Natural killer cell (primary cell): Measurements from ENCODE around the gene LHX6. TPM values are rescaled to one million over a fixed set of nuclear protein-coding genes. Genes with fewer than 3 reads are reported as not detected.

ENCODE experiments used
- ATAC-seq, 3 donors: fragments of 150-1000 bp in 2 of 3; fragments of 200-7000 bp in 1 of 3; cut with Tn5 transposase; 1 replicate in 1 of 3; 2 replicates in 2 of 3; pipeline ENCODE4 v1.10.0; 2021; ENCODE audit warnings: mild to moderate bottlenecking in 2 of 3, moderate library complexity in 2 of 3
- DNase-seq, 2 donors: peaks; one replicate each; pipeline versions ENCODE4 v3.0.0 to v3.0.0-alpha.2; 2013 to 2021; ENCODE audit warnings: mixed read lengths in 1 of 2
- H3K27ac ChIP-seq: one replicate; pipeline ENCODE4 v1.5.1; 2013; ENCODE audit warnings: mild to moderate bottlenecking, low read length
- H3K27me3 ChIP-seq: one replicate; pipeline ENCODE4 v1.6.1; 2013; ENCODE audit warnings: low read length; ENCODE audit not compliant: control insufficient read depth, insufficient read depth
- H3K36me3 ChIP-seq: one replicate; pipeline ENCODE4 v1.6.1; 2013; ENCODE audit warnings: low read length; ENCODE audit not compliant: control insufficient read depth, insufficient read depth
- H3K4me1 ChIP-seq: one replicate; pipeline ENCODE4 v1.6.1; 2013; ENCODE audit warnings: low read length; ENCODE audit not compliant: control insufficient read depth, insufficient read depth
- H3K4me3 ChIP-seq: one replicate; pipeline ENCODE4 v1.5.1; 2013; ENCODE audit warnings: low read length
- H3K9me3 ChIP-seq: one replicate; pipeline ENCODE4 v1.6.1; 2013; ENCODE audit warnings: low read length; ENCODE audit not compliant: control insufficient read depth, insufficient read depth
- H3K27ac Mint-ChIP-seq, 2 donors: one replicate each; pipeline ENCODE4 v1.8.0; 2022; ENCODE audit warnings: mild to moderate bottlenecking in 2 of 2, mixed read lengths in 2 of 2, moderate library complexity in 1 of 2
- H3K27me3 Mint-ChIP-seq, 2 donors: one replicate each; pipeline ENCODE4 v1.8.0; 2022; ENCODE audit warnings: low read depth in 2 of 2, mixed read lengths in 2 of 2
- H3K36me3 Mint-ChIP-seq: one replicate; pipeline ENCODE4 v1.8.0; 2022; ENCODE audit warnings: mixed read lengths
- H3K4me1 Mint-ChIP-seq, 2 donors: one replicate each; pipeline ENCODE4 v1.8.0; 2022; ENCODE audit warnings: mixed read lengths in 2 of 2
- H3K4me3 Mint-ChIP-seq: one replicate; pipeline ENCODE4 v1.8.0; 2022; ENCODE audit warnings: mild to moderate bottlenecking, moderate library complexity, mixed read lengths
- H3K9me3 Mint-ChIP-seq, 2 donors: one replicate each; pipeline ENCODE4 v1.8.0; 2022; ENCODE audit warnings: mixed read lengths in 2 of 2
- CTCF ChIP-seq: fragments of 200-600 bp; IDR thresholded peaks from one replicate; pipeline ENCODE4 v1.8.0; 2022; ENCODE audit warnings: antibody characterized with exemption
- WGBS: methylation state at CpG from one replicate; pipeline ENCODE4 v1.1.7; 2013; ENCODE audit warnings: missing lambda C conversion rate; ENCODE audit not compliant: insufficient coverage; 5-methylcytosine and 5-hydroxymethylcytosine counted together
- intact Hi-C: fragments of 100-400 bp; cut with micrococcal nuclease; formaldehyde crosslinking; loops from one replicate; pipeline ENCODE4 v1.14.2; 2022
- total RNA-seq, 4 donors: library from RNA; stranded (reverse); fragments of 120-200 nt in 1 of 4; gene quantifications; one replicate each; pipeline versions ENCODE4 v1.2.3 to v1.2.4, GENCODE V29; 2013 to 2022

The LHX6 gene
- total RNA-seq, 3 donors from 2014 or later (not counting 1 experiment from before 2014, with no cell fraction given) = not detected

GRCh38 chr9:122218071-122218934 lies 10.5 kb downstream of the LHX6 start:
- H3K36me3 Mint-ChIP-seq = no peaks in the 10 kb centered on the region
- peaks cover 22 to 27% of the 10 kb centered on the region in 2 donors for H3K4me1 Mint-ChIP-seq
- no peak for DNase-seq
- no peak for TF ChIP-seq CTCF
- H3K27ac ChIP-seq = no peak overlapping the region
- no peaks in the 10 kb centered on the region for H3K9me3 Mint-ChIP-seq
- no peak for ATAC-seq
- no peak overlapping the region for H3K4me3 ChIP-seq
- WGBS = 26% methylated on average over 11 of the region's 11 CpGs
- H3K36me3 ChIP-seq = no peaks in the 10 kb centered on the region
- peaks cover 77 to 81% of the 10 kb centered on the region in 2 donors for H3K27me3 Mint-ChIP-seq
- intact Hi-C loops = no loop called here
- no peaks in the 10 kb centered on the region for H3K9me3 ChIP-seq
- H3K4me3 Mint-ChIP-seq = no peak overlapping the region
- H3K4me1 ChIP-seq = peaks cover 26% of the 10 kb centered on the region
- H3K27ac Mint-ChIP-seq = no peak overlapping the region
- peaks cover 40% of the 10 kb centered on the region for H3K27me3 ChIP-seq

- H3K4me1 Mint-ChIP-seq = peaks cover 22 to 33% of the 10 kb centered on the region in 2 donors
- 12% methylated on average over 4 of the region's 4 CpGs for WGBS
- no peak for TF ChIP-seq CTCF
- ATAC-seq = no peak
- no peaks in the 10 kb centered on the region for H3K9me3 ChIP-seq
- no peak overlapping the region for H3K4me3 Mint-ChIP-seq
- H3K27ac Mint-ChIP-seq = no peak overlapping the region
- H3K27me3 ChIP-seq = peaks cover 41% of the 10 kb centered on the region
- peaks cover 29% of the 10 kb centered on the region for H3K4me1 ChIP-seq
- H3K9me3 Mint-ChIP-seq = no peaks in the 10 kb centered on the region
- no peak overlapping the region for H3K4me3 ChIP-seq
- intact Hi-C loops = no loop called here
- DNase-seq = no peak
- no peaks in the 10 kb centered on the region for H3K36me3 Mint-ChIP-seq
- H3K27ac ChIP-seq = no peak overlapping the region
- no peaks in the 10 kb centered on the region for H3K36me3 ChIP-seq
- H3K27me3 Mint-ChIP-seq = peaks cover 80 to 81% of the 10 kb centered on the region in 2 donors
These were observed 11.1 kb downstream of the LHX6 start for GRCh38 chr9:122217640-122218039.

GRCh38 chr9:122216798-122217418 lies 11.8 kb downstream of the LHX6 start:
- Histone ChIP-seq H3K4me3 (no peak overlapping the region), H3K27ac (no peak overlapping the region), H3K27me3 (peaks cover 45% of the 10 kb centered on the region), H3K4me1 (peaks cover 29% of the 10 kb centered on the region), H3K36me3 (no peaks in the 10 kb centered on the region), H3K9me3 (no peaks in the 10 kb centered on the region)
- ATAC-seq = no peak
- H3K27me3 Mint-ChIP-seq = peaks cover 77 to 78% of the 10 kb centered on the region in 2 donors
- DNase-seq = no peak
- WGBS = 91% methylated on average over 34 of the region's 35 CpGs
- no peaks in the 10 kb centered on the region for H3K9me3 Mint-ChIP-seq
- H3K4me1 Mint-ChIP-seq = peaks cover 22 to 33% of the 10 kb centered on the region in 2 donors
- intact Hi-C loops = no loop called here
- no peak for TF ChIP-seq CTCF
- H3K36me3 Mint-ChIP-seq = no peaks in the 10 kb centered on the region
- no peak overlapping the region for H3K27ac Mint-ChIP-seq
- no peak overlapping the region for H3K4me3 Mint-ChIP-seq
